Activated T-helper 1 cell treated with anti-CD3 and anti-CD28 coated beads, Interleukin-12 subunit alpha, Interleukin-12 subunit beta, Interleukin-2, Interleukin-4 antibody, amounts not matched to agents 30 ng/mL and 10 ng/mL and 1 ng/mL, durations not matched to agents 14 hours and 24 hours and 36 hours (primary cell): ENCODE data around the gene DGKG. TPM values are rescaled to one million over a fixed set of nuclear protein-coding genes. Genes with fewer than 3 reads are reported as not detected.

Experiments used
- DNase-seq: peaks from one replicate; pipeline ENCODE4 v3.0.0; 2021; ENCODE audit warnings: low spot score
- H3K27ac Mint-ChIP-seq: one replicate; pipeline ENCODE4 v1.8.0; 2021; ENCODE audit warnings: mild to moderate bottlenecking, mixed read lengths
- H3K27me3 Mint-ChIP-seq: one replicate; pipeline ENCODE4 v1.8.0; 2022; ENCODE audit warnings: mild to moderate bottlenecking, moderate library complexity, mixed read lengths; ENCODE audit not compliant: insufficient read depth
- H3K36me3 Mint-ChIP-seq: one replicate; pipeline ENCODE4 v1.8.0; 2021; ENCODE audit warnings: low read depth, mixed read lengths
- H3K4me1 Mint-ChIP-seq: one replicate; pipeline ENCODE4 v1.8.0; 2021; ENCODE audit warnings: low read depth, mixed read lengths
- H3K4me3 Mint-ChIP-seq: one replicate; pipeline ENCODE4 v1.8.0; 2021; ENCODE audit warnings: mild to moderate bottlenecking, moderate library complexity, mixed read lengths
- H3K9me3 Mint-ChIP-seq: one replicate; pipeline ENCODE4 v1.8.0; 2021; ENCODE audit warnings: mixed read lengths
- intact Hi-C: fragments of 100-400 bp; cut with micrococcal nuclease; formaldehyde crosslinking; loops from one replicate; pipeline ENCODE4 v1.15.1; 2024
- total RNA-seq: library from RNA; stranded (reverse); gene quantifications from 2 replicates; pipeline ENCODE4 v1.2.3, GENCODE V29; 2022

The DGKG gene
- total RNA-seq, 1 donor from 2014 or later = 0.26 TPM

- no peaks in the 10 kb centered on the region for H3K4me1 Mint-ChIP-seq
- H3K27me3 Mint-ChIP-seq = peaks cover 12% of the 10 kb centered on the region
- H3K36me3 Mint-ChIP-seq = no peaks in the 10 kb centered on the region
- intact Hi-C loops = no loop called here
- DNase-seq = no peak
- H3K27ac Mint-ChIP-seq = no peak overlapping the region
- no peak overlapping the region for H3K4me3 Mint-ChIP-seq
- H3K9me3 Mint-ChIP-seq = no peaks in the 10 kb centered on the region
Observed at GRCh38 chr3:186273586-186273985, 88.4 kb downstream of the DGKG start.

DNA sequence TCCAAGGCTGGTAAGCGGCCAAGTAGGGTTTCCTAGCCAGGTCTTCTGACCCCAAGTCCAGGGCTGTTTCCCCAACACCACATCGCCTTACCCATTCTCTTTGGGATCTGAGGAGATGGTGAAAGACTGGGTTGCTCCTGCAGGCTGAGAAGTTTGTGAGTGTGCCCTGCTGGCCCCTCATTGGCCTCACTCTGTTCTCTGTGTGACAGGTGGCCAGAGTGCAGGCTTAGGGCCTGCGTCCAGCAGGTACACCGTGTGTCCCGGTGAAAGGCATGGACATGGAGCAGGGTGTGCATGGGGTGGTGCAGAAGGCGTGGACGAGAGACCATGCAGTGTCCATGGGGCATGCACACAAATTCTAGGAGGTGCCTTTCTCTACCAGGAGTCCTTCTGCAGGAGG is 91.3 kb downstream of the DGKG start:
- Mint-ChIP-seq H3K36me3 (no peaks in the 10 kb centered on the region), H3K27ac (no peak overlapping the region), H3K9me3 (no peaks in the 10 kb centered on the region), H3K4me3 (no peak overlapping the region), H3K4me1 (no peaks in the 10 kb centered on the region), H3K27me3 (peaks cover 5% of the 10 kb centered on the region)
- intact Hi-C loops = no loop called here
- DNase-seq = no peak

DNA sequence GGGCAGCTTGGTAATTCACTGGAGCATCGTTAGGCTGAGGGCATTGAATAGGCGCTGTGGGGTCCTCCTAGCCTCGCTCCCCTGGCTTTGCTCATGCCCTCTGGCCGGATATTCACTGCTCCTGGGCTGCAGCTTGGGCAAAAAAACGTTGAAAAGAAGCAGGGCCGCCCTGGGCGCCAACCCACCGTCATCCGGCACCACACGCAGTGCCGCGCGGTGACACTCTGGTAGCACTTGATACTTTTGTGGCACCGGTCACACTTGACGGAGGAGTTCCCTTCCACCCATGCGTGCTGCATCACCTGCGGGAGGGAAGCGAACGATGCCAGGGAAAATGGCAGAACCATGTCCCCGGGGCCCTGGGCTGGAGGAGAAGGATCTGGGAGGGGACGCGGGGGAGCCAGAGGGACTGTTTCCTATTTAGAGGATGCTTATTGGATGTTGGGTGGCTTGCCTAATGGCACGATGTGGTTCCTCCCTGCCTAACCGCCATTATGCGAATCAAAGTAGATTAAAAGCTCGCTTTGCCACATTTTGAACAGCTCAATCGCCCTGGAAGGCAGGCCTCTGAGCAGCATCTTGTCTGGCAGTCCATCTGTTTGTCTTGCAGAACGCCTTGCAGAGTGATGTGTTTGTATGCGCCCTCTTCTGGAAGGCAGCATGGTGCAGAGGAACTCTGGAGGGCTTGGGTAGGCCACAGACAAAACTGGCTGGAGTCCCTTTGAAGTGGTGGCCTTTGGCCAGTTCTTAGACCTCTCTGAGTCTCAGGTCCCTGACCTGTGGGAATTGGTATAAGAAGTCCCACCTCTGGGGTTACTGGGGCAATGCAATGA is 93.2 kb downstream of the DGKG start:
- intact Hi-C loops = no loop called here
- Mint-ChIP-seq H3K4me1 (no peaks in the 10 kb centered on the region), H3K27ac (no peak overlapping the region), H3K9me3 (no peaks in the 10 kb centered on the region), H3K36me3 (no peaks in the 10 kb centered on the region), H3K4me3 (no peak overlapping the region), H3K27me3 (peaks cover 10% of the 10 kb centered on the region)
- no peak for DNase-seq

DNA sequence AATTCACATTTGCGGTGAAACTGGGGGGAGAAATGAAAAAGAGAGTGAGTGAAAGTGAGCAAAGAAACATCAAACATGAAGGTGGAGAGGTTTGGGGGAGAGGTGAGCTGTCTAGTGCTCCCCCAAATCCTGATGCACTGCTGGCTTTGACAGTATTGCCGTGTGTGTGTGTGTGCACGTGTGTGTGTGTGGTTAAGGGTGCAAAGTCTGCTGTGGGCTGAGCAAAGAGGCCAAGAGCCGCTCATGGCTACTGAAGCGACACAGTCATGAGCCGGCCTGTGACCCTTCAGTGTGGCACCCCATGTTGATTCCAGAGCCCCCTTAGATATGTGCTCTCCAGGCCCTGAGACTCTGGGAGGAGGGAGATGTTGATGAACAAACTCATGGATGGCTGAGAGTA is 94.3 kb downstream of the DGKG start:
- intact Hi-C loops = no loop called here
- H3K9me3 Mint-ChIP-seq = no peaks in the 10 kb centered on the region
- DNase-seq = no peak
- H3K36me3 Mint-ChIP-seq = no peaks in the 10 kb centered on the region
- peaks cover 10% of the 10 kb centered on the region for H3K27me3 Mint-ChIP-seq
- no peak overlapping the region for H3K4me3 Mint-ChIP-seq
- H3K4me1 Mint-ChIP-seq = no peaks in the 10 kb centered on the region
- no peak overlapping the region for H3K27ac Mint-ChIP-seq

GRCh38 chr3:186264608-186265400 is 97.2 kb downstream of the DGKG start:
- no peak for DNase-seq
- peaks cover 18% of the 10 kb centered on the region for H3K27me3 Mint-ChIP-seq
- no peaks in the 10 kb centered on the region for H3K9me3 Mint-ChIP-seq
- H3K4me1 Mint-ChIP-seq = peaks cover 6% of the 10 kb centered on the region
- no peak overlapping the region for H3K4me3 Mint-ChIP-seq
- H3K36me3 Mint-ChIP-seq = no peaks in the 10 kb centered on the region
- intact Hi-C loops = no loop called here
- H3K27ac Mint-ChIP-seq = no peak overlapping the region

DNA sequence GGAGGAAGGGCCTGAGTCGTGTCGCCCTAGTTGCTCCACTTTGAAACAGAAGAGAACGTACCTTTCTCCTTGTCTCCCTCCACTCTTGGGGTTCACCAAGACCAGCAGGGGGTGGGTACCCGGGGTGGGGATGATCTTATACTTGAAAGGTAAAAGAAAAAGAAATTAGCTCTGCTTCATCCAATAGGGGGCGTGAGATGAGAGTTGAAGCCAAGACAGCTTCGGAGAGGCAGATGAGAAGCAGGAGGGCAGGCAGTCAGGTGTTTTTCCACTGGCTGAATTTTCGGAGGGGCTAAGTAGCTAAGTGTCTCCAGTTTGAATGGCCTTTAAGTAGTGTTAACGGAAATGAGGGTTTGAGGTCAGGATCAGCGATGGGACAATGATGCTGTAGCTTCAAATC is 100.4 kb downstream of the DGKG start:
- H3K4me1 Mint-ChIP-seq = peaks cover 13% of the 10 kb centered on the region
- no peak overlapping the region for H3K27ac Mint-ChIP-seq
- no peaks in the 10 kb centered on the region for H3K36me3 Mint-ChIP-seq
- no peak overlapping the region for H3K4me3 Mint-ChIP-seq
- DNase-seq = no peak
- H3K27me3 Mint-ChIP-seq = peaks cover 16% of the 10 kb centered on the region
- no peaks in the 10 kb centered on the region for H3K9me3 Mint-ChIP-seq
- intact Hi-C loops = no loop called here

- intact Hi-C loops = no loop called here
- no peak for DNase-seq
- no peaks in the 10 kb centered on the region for H3K9me3 Mint-ChIP-seq
- no peak overlapping the region for H3K4me3 Mint-ChIP-seq
- no peak overlapping the region for H3K27ac Mint-ChIP-seq
- H3K4me1 Mint-ChIP-seq = peaks cover 13% of the 10 kb centered on the region
- no peaks in the 10 kb centered on the region for H3K36me3 Mint-ChIP-seq
- H3K27me3 Mint-ChIP-seq = peaks cover 17% of the 10 kb centered on the region
Observed at GRCh38 chr3:186260726-186261125, 101.3 kb downstream of the DGKG start.

DNA sequence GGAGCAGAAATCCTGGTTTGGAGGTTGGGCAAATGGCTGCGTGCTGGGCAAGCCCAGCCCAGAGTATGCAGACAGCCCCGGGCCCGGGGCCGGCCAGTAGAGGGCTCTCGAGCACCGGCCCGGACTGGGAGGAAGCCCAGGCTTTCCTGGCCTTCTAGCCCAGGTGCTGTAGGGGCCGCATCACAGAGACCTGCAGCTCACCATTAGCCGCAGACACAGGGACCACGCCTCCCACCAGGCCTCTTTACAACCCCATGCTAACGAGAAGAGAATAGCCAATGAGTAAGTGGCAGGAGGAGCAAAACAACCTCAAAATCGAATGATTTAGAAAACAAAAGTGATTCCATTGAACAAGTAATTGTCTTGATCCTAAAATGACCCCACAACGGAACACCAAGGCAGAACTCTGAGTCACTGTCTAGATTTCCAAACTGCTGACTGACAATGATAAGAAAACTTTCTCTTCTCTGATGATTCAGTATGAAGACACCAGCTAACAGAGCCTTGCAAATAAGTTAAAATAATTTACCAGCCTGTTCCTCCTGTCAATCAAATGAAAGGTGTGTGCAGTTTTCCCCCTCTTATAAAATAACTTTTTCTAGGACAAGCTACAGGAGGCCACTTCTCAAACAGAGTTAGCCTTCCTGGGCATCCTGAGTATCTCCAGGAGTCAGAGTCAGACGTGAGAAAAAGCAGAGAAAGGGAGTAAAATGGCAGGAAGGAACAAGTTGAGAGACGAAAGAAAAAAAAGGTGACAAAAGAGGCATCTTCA is 102.2 kb downstream of the DGKG start:
- Mint-ChIP-seq H3K9me3 (no peaks in the 10 kb centered on the region), H3K4me1 (peaks cover 21% of the 10 kb centered on the region), H3K36me3 (no peaks in the 10 kb centered on the region), H3K4me3 (no peak overlapping the region), H3K27ac (peak overlapping the region; percentile 25), H3K27me3 (peaks cover 15% of the 10 kb centered on the region)
- DNase-seq = peak; percentile 37
- intact Hi-C loops = loop anchor here (1.0 to 5.0 kb wide), 6 partner anchors 152 to 358 kb away; partner anchors contain the start of genes ETV5 and TBCCD1

DNA sequence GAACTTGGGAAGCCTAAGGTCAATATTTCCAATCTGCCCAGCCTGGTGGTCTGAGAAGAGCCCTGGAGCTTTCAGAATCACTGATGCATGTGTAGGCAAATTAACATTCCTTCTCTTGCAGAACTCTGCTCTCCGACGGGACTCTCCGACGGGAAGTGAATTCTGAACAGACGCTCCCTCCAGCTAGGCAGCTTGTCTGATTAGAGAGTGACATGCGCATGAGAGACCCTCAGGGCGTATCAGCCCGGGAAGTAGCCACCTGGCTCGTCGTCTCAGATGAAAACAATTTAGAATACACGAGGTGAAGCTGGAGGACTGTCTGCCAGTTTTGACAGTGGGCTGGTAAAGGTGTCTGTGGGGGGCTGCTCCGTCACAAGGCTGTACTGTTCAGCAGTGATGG is 103.1 kb downstream of the DGKG start:
- no peaks in the 10 kb centered on the region for H3K9me3 Mint-ChIP-seq
- intact Hi-C loops = loop anchor here (1.0 to 5.0 kb wide), 6 partner anchors 152 to 358 kb away; partner anchors contain the start of genes ETV5 and TBCCD1
- peaks cover 29% of the 10 kb centered on the region for H3K4me1 Mint-ChIP-seq
- H3K36me3 Mint-ChIP-seq = no peaks in the 10 kb centered on the region
- H3K4me3 Mint-ChIP-seq = no peak overlapping the region
- peaks cover 12% of the 10 kb centered on the region for H3K27me3 Mint-ChIP-seq
- no peak for DNase-seq
- no peak overlapping the region for H3K27ac Mint-ChIP-seq

DNA sequence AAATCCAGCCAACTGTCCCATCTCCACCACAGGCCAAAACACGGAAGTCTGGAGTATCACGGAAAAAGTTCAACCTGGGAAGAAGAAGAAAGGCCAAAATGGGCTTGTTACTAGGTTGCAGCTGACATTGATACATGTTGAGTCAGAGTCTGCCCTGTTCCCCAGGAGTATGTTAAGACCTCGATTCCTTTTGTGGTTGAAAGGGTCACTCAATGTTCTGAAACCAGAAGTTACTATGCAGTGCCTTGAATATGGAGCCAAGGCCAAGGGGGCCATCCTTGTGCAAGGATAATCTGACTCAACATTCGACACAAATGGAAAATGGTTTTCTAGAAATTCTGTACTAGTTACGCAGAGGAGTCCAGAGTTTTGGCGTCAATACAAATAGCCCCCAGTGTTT is 104.2 kb downstream of the DGKG start:
- Mint-ChIP-seq H3K4me3 (no peak overlapping the region), H3K27ac (no peak overlapping the region), H3K36me3 (no peaks in the 10 kb centered on the region), H3K27me3 (peaks cover 13% of the 10 kb centered on the region), H3K9me3 (no peaks in the 10 kb centered on the region), H3K4me1 (peaks cover 32% of the 10 kb centered on the region)
- intact Hi-C loops = loop anchor here (5.0 kb wide), 1 partner anchor 151 kb away; the partner anchor contains the start of gene ETV5
- DNase-seq = no peak

GRCh38 chr3:186255703-186256331 is 106.2 kb downstream of the DGKG start:
- intact Hi-C loops = loop anchor here (5.0 kb wide), 1 partner anchor 149 kb away; the partner anchor contains the start of gene ETV5
- Mint-ChIP-seq H3K9me3 (no peaks in the 10 kb centered on the region), H3K27me3 (peaks cover 19% of the 10 kb centered on the region), H3K4me1 (peaks cover 32% of the 10 kb centered on the region), H3K27ac (no peak overlapping the region), H3K4me3 (no peak overlapping the region), H3K36me3 (no peaks in the 10 kb centered on the region)
- no peak for DNase-seq
